PC-3 (cell line): Measurements from ENCODE around the gene ZSCAN5A.

ENCODE experiments used
- CTCF ChIP-seq: fragments of 300-600 bp; sonication (generic); conservative IDR thresholded peaks from 2 replicates; pipeline ENCODE4 v1.5.1; 2017; ENCODE audit warnings: antibody characterized with exemption, low read depth, mild to moderate bottlenecking, low read length
- EZH2 ChIP-seq: fragments of 300-600 bp; sonication (generic); IDR thresholded peaks from one replicate; pipeline ENCODE4 v1.6.1; 2017; ENCODE audit warnings: antibody characterized with exemption, mild to moderate bottlenecking, low read length; ENCODE audit not compliant: unreplicated experiment
- EZH2phosphoT487 ChIP-seq: fragments of 300-600 bp; sonication (generic); IDR thresholded peaks from 2 replicates; pipeline ENCODE4 v1.6.1; 2018; ENCODE audit warnings: mild to moderate bottlenecking, antibody characterized with exemption, low read length, borderline replicate concordance

GRCh38 chr19:56263319-56263718 is 51.3 kb downstream of the ZSCAN5A start:
- TF ChIP-seq CTCF (no peak), EZH2phosphoT487 (no peak), EZH2 (no peak)
